Upper lobe of left lung (tissue), 4 donors: ENCODE results near the gene CDC42EP1.
"Not testable (repeated sequence)": the region's sequence is repeated elsewhere in the genome, so short reads cannot be mapped to it uniquely, and the experiment has no call there.

Source experiments
- POLR2A ChIP-seq, 4 donors: fragments of 450-650 bp; IDR thresholded peaks; one replicate each; pipeline ENCODE4 v1.5.1; 2016 to 2017; ENCODE audit warnings: antibody characterized with exemption in 4 of 4, mild to moderate bottlenecking in 2 of 4
- POLR2AphosphoS5 ChIP-seq, 2 donors: sonication (generic); formaldehyde crosslinking; IDR thresholded peaks; one replicate each; pipeline ENCODE4 v1.5.1; 2017; ENCODE audit warnings: antibody characterized with exemption in 2 of 2
- TF ChIP-seq, protein P1 (sequence below), 6 experiments: fragments of 450-650 bp in 4 of 6; fragments of 200-600 bp in 2 of 6; sonication (generic) in 2 of 6; IDR thresholded peaks; one replicate each; pipeline ENCODE4 v1.5.1; 2016 to 2019; ENCODE audit warnings: antibody characterized with exemption in 6 of 6

DNA sequence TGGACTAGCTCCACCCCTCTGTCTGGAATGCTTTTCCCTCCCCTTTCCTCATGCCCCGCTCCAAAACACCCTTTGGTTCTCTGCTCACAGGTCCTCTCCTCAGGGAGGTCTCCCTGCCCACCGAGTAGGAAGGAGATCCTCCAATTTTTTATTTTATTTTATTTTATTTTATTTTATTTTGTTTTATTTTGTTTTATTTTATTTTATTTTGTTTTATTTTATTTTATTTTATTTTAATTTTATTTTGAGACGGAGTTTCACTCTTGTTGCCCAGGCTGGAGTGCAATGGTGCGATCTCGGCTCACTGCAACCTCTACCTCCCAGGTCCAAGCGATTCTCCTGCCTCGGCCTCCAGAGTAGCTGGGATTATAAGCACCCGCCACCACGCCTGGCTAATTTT is 32.3 kb upstream of the CDC42EP1 start:
- TF ChIP-seq, protein P1, sequence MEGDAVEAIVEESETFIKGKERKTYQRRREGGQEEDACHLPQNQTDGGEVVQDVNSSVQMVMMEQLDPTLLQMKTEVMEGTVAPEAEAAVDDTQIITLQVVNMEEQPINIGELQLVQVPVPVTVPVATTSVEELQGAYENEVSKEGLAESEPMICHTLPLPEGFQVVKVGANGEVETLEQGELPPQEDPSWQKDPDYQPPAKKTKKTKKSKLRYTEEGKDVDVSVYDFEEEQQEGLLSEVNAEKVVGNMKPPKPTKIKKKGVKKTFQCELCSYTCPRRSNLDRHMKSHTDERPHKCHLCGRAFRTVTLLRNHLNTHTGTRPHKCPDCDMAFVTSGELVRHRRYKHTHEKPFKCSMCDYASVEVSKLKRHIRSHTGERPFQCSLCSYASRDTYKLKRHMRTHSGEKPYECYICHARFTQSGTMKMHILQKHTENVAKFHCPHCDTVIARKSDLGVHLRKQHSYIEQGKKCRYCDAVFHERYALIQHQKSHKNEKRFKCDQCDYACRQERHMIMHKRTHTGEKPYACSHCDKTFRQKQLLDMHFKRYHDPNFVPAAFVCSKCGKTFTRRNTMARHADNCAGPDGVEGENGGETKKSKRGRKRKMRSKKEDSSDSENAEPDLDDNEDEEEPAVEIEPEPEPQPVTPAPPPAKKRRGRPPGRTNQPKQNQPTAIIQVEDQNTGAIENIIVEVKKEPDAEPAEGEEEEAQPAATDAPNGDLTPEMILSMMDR (IDR thresholded peaks at IDR 0.05), result not testable (repeated sequence)
- not testable (repeated sequence) for TF ChIP-seq POLR2AphosphoS5, POLR2A (IDR thresholded peaks at IDR 0.05)
